NCI-H345 treated with DMSO at 0.1 percent for 48 hours (cell line): ENCODE measurements around the gene ECI2.
"Not testable (repeated sequence)": the region's sequence is repeated elsewhere in the genome, so short reads cannot be mapped to it uniquely, and the experiment has no call there.

ENCODE experiments used
- DNase-seq: peaks from one replicate; lab custom pipeline; 2025; ENCODE audit not compliant: unreplicated experiment; lab: John Stamatoyannopoulos, UW

The ECI2 gene

DNA sequence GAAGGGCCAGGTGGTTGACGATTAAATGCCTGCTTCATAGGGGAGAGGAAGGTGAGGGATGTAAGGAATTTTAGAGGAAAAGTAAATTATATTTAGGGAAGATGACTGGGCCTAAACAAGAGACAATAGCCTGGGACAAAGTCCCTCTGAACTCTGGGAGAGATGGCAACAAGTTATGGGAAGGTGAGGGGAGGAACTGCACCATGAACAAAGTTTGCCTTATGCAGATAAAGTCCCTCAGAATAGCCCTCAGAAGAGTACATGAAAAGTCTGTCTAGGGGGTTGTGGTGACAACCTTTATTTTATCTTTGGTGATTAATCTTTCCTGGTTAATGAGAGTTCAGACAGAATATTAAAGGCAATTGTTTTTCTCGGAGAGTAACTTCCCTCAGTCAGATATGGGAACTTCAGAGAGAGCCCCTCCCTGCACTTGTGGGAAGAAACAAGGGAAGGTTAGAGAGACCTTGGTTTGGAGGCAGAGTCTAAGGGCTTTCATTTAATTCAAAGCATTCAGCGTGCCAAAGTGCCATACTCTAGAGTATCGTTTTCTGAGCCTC is 29.3 kb downstream of the ECI2 start:
- DNase-seq: no peak

DNA sequence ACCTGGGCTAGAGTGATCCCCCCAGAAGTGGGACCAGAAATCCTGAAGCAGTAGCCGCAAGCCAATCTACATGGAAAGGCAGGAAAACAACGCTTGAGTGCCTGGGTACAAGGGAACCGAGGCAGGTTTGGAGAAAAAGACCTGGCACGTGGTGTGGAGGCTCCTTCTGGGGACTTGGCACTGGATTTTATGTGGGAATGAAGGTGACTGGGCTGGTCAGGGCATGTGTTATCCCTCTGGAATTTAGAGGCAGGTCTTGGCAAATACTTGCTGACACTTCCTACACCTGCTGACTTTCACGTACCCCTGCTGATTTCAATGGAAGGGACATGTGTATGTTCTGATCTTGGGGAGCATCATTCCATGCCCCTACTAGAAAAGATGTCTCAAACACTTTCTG is 31.4 kb downstream of the ECI2 start:
- no peak for DNase-seq

DNA sequence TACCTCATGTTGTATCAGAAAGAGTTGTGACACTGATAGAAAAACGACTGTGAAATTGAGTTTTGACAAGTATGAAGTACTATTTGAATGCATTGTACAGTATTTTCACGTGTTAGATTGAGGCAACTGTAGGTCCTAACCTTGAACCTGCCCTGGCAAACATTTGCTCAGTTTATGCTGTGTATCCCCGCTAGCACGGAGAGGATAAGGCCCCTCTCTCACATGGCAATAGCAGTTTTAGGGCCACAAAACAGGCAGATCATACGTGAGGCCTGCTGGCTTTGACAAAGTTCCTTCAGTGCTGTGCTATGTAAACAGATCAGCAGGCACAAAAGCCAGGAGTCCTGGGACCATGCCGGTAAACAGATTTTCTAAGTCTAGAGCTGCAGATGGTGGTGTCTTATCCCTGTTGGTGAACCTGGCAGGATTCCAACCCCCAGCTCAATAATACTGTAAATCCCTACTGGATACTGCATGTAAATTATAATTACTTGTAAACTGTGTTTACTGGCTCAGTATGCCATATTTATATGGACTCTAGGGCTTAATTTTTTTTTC is 32.6 kb downstream of the ECI2 start:
- peak; percentile 5 for DNase-seq

DNA sequence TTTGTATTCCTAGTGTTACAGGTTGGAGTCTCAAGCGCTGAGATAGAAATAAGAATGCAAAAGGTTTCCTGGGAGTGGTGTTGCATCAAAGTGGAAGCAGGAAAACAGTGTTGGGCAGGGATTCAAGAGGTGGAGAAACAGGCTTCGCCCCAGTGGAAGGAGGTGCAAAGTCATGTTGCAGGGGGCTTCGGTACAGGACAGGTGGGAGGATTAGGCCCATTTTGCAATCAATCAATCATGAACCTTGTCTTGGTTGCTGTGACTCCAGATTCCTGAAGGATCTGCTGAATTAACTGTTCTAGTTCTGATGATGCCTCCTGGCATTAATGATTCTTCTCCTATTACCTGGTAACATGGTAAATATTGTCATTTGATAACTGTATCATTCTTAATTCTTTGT is 34.1 kb downstream of the ECI2 start:
- DNase-seq: no peak

DNA sequence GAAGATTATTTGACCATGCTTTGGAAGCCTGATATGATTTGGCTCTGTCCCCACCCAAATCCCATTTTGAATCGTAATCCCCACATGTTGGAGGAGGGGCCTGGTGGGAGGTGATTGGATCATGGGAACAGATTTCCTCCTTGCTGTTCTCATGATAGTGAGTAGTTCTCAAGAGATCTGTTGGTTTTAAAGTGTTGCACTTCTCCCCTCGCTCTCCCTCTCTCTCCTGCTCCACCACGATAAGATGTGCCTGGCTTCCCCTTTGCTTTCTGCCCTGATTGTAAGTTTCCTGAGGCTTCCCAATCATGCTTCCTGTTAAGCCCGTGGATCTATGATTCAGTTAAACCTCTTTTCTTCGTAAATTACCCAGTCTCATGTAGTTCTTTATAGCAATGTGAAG is 34.7 kb downstream of the ECI2 start:
- DNase-seq: no peak

DNA sequence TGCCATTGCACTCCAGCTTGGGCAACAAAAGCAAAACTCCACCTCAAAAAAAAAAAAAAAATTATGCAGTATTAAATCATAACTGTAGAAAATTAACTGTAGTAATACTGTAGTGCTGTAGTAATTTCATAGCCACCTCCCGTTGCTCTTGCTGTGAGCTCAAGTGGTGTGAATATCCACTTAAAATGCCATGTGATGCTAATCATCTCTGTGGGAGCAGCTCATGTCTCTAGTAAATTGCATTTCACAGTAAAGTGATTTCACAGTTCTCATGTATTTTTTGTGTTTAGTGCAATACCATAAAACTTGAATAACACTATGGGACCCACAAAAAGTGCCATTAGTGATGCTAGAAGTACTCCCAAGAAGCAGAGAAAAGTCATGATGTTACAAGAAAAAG is 42.1 kb downstream of the ECI2 start:
- DNase-seq: no peak

DNA sequence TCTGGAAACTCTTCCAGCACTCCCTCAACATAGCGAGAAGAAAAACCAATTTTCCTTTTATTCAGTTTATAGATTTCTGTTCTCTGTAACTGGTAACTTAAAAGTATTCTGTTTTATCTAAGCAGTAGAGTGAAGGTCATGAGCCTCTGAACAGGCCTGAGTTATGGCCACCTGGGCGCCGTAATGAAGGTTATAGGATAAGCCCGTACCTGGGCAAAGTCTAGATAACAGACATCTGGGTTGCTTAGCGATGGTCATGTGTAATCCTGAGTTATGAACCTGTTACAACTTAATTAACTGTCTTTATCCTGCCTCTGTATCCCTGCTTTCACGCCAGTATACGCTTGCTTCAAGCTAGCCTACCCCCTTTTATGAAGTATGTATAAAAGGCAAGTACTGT is 43.4 kb downstream of the ECI2 start:
- no peak for DNase-seq

DNA sequence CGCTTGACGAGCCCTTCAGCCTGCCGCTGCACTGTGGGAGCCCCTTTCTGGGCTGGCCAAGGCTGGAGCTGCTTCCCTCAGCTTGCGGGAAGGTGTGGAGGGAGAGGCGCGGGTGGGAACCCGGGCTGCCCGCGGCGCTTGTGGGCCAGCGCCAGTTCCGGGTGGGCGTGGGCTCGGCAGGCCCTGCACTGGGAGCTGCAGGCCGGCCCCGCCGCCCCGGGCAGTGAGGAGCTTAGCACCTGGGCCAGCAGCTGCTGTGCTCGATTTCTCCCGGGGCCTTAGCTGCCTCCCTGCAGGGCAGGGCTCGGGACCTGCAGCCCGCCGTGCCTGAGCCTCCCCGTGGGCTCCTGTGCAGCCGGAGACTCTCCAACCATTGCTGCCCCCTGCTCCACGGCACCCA is 45.3 kb downstream of the ECI2 start:
- DNase-seq: not testable (repeated sequence)

DNA sequence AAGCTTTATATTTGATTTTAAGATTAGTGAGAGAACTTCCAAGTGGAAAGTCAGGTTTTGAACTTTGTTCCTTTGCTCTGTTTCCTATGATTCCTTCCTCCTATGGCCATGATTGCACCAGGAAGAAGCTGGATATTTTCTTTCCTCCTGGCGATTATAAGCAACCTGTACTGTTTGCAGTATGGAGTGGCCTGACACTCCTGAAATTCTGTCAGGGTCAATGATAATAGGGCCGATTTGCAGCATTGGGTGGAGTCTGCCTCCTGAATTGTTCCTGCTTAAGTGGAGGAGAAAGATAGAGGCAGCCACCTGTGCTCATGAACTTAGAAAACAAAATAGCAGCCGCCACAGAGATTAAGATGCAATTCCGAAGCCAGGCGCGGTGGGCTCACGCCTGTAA is 46.7 kb downstream of the ECI2 start:
- DNase-seq: no peak

DNA sequence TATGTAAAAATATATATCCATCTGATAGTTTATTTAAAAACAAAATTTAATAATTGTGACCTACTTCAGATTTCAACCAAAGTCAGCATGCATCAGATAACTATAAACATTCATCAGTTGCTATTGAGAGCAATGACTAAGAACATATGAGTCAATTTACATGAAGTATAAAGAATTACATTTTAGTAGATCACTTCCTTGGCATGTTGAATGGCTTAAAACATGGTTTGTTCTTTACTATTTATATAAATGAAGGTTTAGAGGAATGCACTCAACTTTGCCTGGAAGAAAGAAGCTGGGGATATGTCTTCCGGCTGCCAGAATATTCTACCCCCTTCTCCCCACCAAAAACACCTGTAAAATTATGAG is 50.1 kb downstream of the ECI2 start:
- DNase-seq: no peak

DNA sequence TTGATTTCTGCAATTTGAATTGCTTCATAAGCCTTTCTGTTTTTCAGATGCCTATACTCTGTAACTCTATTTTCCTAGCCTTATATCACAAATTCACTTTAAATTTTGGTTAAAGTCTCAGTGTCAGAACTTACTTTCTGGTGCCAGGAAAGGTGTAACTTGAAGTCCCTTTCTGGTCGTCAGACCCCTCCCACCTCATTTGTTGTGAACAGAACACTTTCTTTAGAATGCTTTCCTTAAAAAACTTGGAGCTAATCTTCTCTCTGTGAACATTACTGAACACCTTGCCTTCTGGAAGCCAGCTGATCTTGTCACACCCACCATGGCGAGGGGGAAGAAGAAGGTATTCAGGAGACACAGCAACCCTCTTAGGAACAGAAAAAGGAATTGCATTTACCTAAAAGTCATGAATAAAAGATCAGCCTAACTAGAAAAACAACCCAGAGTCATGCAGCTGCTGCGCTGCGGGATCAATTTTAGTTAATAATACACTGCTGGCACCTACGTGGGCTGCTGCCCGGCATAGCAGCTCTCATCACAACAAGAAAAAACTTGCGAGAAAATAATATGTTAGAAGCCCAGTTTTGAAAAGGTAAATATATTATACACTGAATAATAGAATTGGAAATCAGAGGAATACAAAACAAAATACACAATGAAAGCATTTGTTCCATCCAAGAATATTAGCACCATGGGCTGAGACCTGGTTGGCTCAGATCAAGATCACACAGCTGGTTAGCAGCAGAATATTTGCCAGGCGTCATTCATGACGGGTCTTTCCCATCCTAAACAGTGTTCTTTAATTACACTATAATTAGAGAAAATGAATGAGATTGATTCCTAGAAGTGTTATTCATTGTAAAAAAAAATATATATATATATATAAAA is 50.7 kb downstream of the ECI2 start:
- DNase-seq: no peak

DNA sequence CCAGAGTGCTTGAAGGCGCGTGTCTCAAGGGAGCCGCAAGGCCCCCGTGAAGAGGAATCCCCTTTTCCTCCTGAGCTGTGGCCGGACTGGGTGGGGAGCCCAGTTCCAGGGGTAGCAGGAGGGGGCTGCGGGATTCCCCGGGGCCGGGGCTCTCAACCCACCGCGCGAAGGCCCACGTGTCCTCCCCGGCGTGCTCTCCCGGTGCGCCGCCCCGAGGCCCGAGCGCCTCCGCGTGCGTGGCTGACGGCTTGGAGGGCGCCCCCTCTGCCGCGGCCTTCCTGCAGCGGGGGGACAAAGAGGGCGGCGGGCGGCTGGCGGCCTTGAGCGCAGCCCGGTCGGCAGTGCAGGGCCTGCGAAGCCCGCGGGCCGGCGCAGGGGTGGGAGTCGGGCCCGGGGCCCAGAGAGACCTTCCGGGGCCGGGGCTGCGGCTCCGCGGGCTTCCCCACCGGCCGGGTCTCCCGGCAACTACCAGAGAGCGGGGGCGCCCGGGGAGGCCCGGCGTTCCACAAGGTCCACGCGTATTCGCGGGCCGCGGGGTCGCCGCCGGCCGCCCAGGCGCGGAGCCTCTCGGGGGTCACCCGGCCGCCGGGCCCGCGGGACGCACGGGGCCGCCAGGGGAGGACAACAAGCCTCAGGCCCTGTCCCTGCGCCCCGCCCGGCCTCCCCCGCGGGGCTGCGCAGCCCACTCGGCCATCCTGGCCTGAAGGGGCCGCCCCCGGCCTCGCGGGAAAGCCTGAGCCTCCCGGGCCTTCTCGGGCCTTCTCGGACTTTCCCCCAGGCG is 56.5 kb downstream of the ECI2 start, which contains the start of gene FAM217A:
TSS of gene FAM217A (minus strand) at position 447 of the 781 bp plus-strand sequence. CDS start 1,723 bp downstream, outside the sequence.
- no peak for DNase-seq

DNA sequence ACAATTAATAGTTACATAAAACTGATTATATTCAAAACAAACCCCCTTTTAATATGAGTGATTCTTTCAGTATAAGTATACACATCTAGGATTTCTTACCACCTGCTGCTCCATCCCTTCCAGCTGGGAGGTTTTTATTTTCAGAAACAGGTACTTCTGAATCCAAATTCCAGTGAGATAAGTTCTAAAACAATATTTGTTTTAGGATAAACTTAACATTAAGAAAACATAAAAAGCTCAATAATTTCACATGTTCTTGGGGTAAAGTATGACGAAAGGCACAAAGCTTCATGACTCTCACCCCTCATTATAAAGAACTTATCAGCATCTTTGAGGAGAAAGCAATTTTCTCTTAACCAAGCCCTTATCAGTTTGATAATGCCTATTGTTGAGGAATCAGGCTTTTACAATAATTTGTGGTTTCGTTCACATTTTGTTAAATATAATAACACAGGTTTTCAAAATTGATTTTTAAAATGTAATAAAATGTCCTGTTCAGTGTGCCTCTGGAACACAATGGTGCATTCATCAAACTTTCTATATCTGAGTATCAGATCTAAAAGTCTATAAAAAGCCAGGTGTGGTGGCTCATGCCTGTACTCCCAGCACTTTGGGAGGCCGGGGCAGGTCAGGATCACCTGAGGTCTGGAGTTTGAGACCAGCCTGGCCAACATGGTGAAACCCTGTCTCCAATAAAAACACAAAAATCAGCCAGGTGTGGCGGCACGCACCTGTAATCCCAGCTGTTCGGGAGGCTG is 60.7 kb downstream of the ECI2 start:
- no peak for DNase-seq

DNA sequence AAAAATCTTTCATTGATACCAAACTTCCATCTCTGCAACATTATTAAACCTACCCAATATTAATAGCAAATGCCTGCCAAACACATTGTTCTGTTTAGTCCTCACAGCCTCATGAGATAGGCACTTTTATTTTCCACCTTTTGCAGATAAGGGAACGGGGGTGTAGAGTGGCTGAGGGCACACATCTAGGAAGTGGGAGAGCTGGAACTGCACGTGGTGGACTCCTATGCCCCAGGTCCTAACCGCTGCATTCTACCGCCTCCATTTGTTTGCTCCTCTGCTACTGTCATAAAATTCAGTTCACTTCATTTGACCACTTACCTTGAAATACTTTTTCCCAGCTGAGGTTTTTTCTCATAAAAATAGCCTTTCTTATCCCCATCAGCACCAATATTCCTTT is 64.0 kb downstream of the ECI2 start:
- DNase-seq: no peak

DNA sequence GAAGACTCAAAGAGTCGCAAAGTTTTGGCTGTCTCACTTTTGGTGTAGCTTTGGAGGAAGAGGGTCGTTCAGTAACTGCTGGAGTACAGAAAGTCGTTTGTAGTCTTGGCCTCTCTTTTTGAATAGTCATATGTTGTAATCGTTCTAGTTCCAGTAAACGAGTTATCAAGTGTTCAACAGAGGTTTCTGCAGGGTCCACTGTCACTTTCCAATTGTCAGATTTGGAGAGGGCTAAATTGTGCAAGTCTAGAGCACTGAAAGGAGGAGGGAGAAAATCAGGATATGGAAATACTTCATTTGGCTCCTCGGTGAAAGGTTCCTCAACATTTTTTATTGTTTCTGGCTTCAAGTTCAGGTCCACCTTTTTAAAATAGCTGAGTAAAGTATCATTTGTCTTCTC is 66.2 kb downstream of the ECI2 start:
- DNase-seq: no peak

DNA sequence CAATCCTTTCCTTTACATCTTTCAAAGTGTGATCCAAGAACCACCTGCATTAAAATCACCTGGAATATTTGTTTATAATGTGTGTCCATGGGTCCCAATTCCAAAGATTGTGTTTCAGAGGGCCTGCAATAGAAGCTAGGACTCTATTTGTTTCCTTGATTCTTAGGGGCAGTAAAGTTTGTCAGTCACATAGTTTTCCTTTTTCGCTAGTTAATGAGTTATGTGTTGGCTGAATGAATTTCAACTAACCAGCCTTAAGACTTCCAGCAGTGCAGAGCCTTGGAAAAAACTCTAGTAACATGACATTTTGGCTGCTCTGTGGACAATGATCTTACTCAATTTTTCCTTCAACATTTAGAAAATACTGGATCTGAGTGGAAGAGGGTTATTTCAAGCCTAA is 67.7 kb downstream of the ECI2 start:
- no peak for DNase-seq

DNA sequence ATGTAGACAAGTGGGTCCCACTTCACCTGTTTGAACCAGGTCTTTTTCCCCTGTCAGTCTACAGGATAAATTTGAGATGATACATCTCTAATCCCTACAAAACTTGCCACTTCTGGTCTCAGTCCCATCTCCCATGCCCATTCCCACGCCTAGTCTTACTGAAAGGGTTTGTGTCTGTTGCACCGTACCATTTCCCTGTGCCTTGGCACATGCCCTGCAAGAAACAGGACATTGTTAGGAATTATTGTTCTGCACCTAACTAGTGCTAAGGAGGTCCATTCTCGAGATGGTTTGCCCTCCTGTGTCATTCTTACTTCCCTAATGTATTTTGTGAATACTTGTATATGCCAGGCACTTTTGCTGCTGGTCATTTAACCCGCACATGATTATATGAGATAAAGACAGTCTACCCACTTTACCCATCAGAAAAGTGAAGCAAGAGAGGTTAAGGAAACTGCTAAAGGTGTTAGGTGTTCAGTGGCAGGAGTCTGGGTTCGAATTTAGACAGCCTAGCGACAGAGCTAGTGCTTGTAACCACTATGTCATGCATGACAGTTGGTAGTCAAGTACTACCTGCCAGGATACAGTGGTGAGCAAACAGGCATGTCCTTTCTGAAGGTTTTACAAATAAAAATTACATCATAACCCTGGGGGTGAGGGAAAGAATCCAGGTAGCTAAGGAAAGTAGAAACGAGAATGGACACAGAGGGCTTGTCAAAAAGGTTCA is 69.2 kb downstream of the ECI2 start:
- no peak for DNase-seq
